Nephron progenitor cell (in vitro differentiated cells): ENCODE measurements around the gene RSF1.

ENCODE experiments used
- DNase-seq: peaks from one replicate; pipeline ENCODE4 v3.0.0; 2021
- H3K27ac Mint-ChIP-seq: 2 replicates; pipeline ENCODE4 v1.8.0; 2021; ENCODE audit warnings: mild to moderate bottlenecking, moderate library complexity, mixed read lengths
- H3K27me3 Mint-ChIP-seq: 2 replicates; pipeline ENCODE4 v1.8.0; 2021; ENCODE audit warnings: mild to moderate bottlenecking, low read depth, mixed read lengths; ENCODE audit not compliant: poor library complexity
- H3K36me3 Mint-ChIP-seq: 2 replicates; pipeline ENCODE4 v1.8.0; 2021; ENCODE audit warnings: low read depth, mixed read lengths
- H3K4me1 Mint-ChIP-seq: 2 replicates; pipeline ENCODE4 v1.8.0; 2021; ENCODE audit warnings: mixed read lengths
- H3K4me3 Mint-ChIP-seq: 2 replicates; pipeline ENCODE4 v1.8.0; 2021; ENCODE audit warnings: mild to moderate bottlenecking, moderate library complexity, mixed read lengths
- H3K9me3 Mint-ChIP-seq: 2 replicates; pipeline ENCODE4 v1.8.0; 2021; ENCODE audit warnings: mild to moderate bottlenecking, moderate library complexity, mixed read lengths
- CTCF ChIP-seq: fragments of 200-600 bp; sonication (generic); IDR thresholded peaks from 2 replicates; pipeline ENCODE4 v1.5.0; 2021; ENCODE audit warnings: antibody characterized with exemption

RSF1 gene

DNA sequence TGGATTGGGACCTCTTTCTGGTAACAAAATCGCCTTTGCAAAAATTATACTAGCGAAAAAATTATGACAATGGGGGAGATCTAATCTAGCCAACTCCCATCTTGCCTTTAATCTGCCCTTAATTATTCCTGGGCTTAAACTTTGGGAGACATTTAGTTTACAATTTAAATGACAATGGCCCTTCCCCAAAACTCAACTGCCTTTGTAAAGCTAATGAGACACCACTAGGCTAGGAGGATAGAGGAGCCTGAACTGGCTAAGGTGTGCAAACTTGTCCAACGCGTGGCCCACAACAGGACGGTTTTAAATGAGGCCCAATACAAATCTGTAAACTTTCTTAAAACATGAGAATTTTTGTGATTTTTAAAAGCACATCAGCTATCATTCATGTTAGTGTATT lies 67.3 kb downstream of the RSF1 start:
- Mint-ChIP-seq H3K27ac (no peak overlapping the region), H3K27me3 (no peaks in the 10 kb centered on the region), H3K36me3 (peaks cover 58% of the 10 kb centered on the region), H3K9me3 (no peaks in the 10 kb centered on the region), H3K4me1 (peaks cover 17% of the 10 kb centered on the region), H3K4me3 (no peak overlapping the region)
- no peak for TF ChIP-seq CTCF
- DNase-seq: no peak

DNA sequence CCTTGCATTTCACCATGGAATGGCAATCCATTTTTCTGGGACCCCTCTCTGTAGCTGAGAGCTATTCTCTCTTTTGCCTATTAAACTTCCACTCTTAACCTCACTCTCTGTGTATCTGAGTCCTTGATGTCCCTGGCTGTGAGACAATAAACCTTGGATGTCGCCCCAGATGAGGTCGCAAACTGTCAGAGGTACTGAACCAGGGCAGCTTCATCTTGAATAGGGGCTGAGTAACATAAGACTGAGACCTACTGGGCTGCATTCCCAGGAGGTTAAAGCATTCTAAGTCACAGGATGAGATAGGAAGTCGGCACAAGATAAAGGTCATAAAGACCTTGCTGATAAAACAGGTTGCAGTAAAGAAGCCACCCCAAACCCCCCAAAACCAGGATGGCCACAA lies 68.0 kb downstream of the RSF1 start:
- Mint-ChIP-seq H3K36me3 (peaks cover 56% of the 10 kb centered on the region), H3K27me3 (no peaks in the 10 kb centered on the region), H3K27ac (peak overlapping the region; percentile 52), H3K4me1 (peaks cover 20% of the 10 kb centered on the region), H3K9me3 (no peaks in the 10 kb centered on the region), H3K4me3 (no peak overlapping the region)
- TF ChIP-seq CTCF: no peak
- no peak for DNase-seq

DNA sequence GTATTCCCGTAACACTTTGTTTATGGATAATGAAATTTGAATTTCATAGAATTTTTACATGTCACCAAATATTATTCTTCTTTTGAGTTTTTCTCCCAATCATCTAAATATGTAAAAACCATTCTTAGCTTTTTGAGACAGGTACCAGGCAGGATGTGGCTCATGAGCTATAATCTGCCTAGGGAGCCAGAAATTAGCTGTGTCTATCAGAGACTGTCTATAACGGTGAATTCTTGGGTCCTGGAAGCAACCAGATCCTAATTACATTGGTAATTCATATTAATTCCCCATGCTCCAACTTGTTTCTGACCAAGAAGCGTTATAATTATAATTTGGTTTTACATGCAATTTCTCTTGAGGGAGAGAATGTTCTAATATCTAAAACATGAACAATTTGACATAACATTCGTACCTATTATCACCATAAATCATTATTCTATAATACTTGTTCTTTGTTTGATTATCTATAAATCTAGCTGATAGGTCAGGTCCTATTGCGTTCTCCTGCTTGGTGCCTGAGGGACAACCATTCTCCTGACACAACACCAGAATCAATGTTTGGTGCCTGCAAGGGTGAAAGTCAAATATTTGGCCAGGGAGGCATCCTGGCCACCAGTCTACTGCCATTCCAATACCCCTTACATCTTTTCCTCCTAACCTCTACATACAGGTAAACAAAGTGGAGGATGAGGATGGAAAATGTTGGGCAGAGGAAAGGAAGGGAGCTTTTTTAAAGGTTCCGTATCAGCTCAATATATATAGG lies 69.9 kb downstream of the RSF1 start:
- H3K27me3 Mint-ChIP-seq: no peaks in the 10 kb centered on the region
- DNase-seq: no peak
- no peak overlapping the region for H3K4me3 Mint-ChIP-seq
- H3K27ac Mint-ChIP-seq: no peak overlapping the region
- H3K9me3 Mint-ChIP-seq: no peaks in the 10 kb centered on the region
- TF ChIP-seq CTCF: no peak
- H3K36me3 Mint-ChIP-seq: peaks cover 50% of the 10 kb centered on the region
- H3K4me1 Mint-ChIP-seq: peaks cover 22% of the 10 kb centered on the region

- Mint-ChIP-seq H3K4me1 (peaks cover 22% of the 10 kb centered on the region), H3K4me3 (no peak overlapping the region), H3K9me3 (no peaks in the 10 kb centered on the region), H3K36me3 (peaks cover 53% of the 10 kb centered on the region), H3K27ac (no peak overlapping the region), H3K27me3 (no peaks in the 10 kb centered on the region)
- no peak for TF ChIP-seq CTCF
- no peak for DNase-seq
Observed at GRCh38 chr11:77749232-77749631, 71.3 kb downstream of the RSF1 start.

DNA sequence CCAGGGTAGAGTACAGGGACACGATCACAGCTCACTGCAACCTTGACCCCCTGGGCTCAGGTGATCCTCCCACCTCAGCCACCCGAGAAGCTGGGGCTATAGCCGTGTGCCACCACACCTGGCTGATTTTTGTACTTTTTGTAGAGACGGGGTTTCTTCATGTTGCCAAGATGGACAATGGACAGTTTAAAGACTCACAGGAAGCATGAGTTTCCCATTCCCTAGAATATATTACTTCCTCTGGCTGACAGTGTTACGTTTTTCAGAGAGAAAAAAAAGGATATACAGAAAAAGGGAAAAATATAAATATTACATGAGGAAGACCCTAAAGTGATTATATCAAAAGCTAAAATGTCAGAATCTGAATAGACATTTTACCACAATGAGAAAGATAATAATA lies 72.3 kb downstream of the RSF1 start:
- Mint-ChIP-seq H3K9me3 (no peaks in the 10 kb centered on the region), H3K27me3 (no peaks in the 10 kb centered on the region), H3K4me1 (peaks cover 16% of the 10 kb centered on the region), H3K4me3 (no peak overlapping the region), H3K27ac (no peak overlapping the region), H3K36me3 (peaks cover 44% of the 10 kb centered on the region)
- no peak for TF ChIP-seq CTCF
- DNase-seq: no peak

DNA sequence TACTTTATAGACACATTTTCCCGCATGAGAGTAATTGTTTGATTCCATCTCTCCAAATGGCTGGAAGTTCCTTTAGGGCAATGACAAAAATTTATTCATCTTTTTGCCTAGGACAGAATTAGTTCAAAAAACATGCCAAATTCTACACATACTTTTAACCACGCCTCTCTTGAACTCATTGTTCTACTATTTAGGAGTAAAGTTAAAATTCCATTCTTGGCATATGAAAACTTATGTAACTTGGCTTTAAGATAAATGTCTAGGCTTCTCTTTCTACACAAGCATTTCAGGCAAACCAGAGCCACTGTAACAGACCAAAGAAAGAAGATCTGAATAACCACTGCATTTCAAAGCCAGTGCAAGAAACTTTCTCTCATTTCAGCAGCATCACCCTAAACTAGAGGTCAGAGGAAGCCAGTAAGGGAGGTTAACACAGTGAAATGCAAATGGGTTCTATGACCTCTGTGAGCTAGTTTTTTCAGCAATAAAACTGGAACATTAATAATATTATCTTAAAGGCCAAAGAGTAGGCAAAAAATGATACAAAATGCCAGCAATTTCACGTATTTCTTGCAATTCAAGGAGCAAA lies 73.0 kb downstream of the RSF1 start:
- Mint-ChIP-seq H3K4me1 (peaks cover 8% of the 10 kb centered on the region), H3K27ac (peak overlapping the region; percentile 64), H3K36me3 (peaks cover 51% of the 10 kb centered on the region), H3K27me3 (no peaks in the 10 kb centered on the region), H3K4me3 (no peak overlapping the region), H3K9me3 (no peaks in the 10 kb centered on the region)
- DNase-seq: no peak
- no peak for TF ChIP-seq CTCF
